GM10248 (cell line): ENCODE results near the gene KDM3B.
"Not testable (repeated sequence)": the region's sequence is repeated elsewhere in the genome, so short reads cannot be mapped to it uniquely, and the experiment has no call there.

Source experiments
- CTCF ChIA-PET: fragments of 300-600 bp; sonication (Branson Sonifier 250); formaldehyde crosslinking; extraction: SDS; loops from one replicate; lab custom pipeline; 2021; ENCODE audit warnings: antibody characterized with exemption; lab: Yijun Ruan, JAX
- POLR2A ChIA-PET: fragments of 350-650 bp; sonication (Branson Sonifier 250); formaldehyde crosslinking; extraction: SDS; loops from one replicate; lab custom pipeline; 2020; ENCODE audit warnings: antibody characterized with exemption; lab: Yijun Ruan, JAX
- DNase-seq: peaks from one replicate; pipeline ENCODE4 v3.0.0; 2012; ENCODE audit errors: extremely low spot score
- TF ChIP-seq, protein P1 (sequence below): IDR thresholded peaks from 2 replicates; pipeline ENCODE4 v1.5.1; 2012; ENCODE audit warnings: mild to moderate bottlenecking, low read depth; ENCODE audit errors: extremely low read depth, missing control alignments, control extremely low read depth

KDM3B gene

DNA sequence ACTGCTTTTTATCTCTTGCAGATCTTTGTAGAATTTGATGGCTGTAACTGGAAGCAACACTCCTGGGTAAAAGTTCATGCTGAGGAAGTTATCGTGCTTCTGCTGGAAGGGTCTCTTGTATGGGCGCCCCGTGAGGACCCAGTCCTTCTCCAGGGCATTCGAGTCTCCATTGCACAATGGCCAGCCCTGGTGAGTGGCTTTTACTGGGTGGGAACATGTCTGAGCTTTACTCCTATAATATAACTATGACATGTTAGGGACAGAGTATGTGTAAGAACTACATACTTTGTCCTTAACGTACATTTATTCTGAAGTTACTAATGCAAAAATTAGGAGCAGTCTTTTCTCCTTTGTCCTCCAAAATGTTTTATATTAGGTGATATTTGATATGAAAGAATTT lies 20.2 kb downstream of the KDM3B start:
- POLR2A ChIA-PET = interaction anchor here (2.4 kb wide), 1 partner anchor 34 kb away, joined by 9 read pairs; the partner anchor contains the start of gene FAM53C
- TF ChIP-seq, protein P1, sequence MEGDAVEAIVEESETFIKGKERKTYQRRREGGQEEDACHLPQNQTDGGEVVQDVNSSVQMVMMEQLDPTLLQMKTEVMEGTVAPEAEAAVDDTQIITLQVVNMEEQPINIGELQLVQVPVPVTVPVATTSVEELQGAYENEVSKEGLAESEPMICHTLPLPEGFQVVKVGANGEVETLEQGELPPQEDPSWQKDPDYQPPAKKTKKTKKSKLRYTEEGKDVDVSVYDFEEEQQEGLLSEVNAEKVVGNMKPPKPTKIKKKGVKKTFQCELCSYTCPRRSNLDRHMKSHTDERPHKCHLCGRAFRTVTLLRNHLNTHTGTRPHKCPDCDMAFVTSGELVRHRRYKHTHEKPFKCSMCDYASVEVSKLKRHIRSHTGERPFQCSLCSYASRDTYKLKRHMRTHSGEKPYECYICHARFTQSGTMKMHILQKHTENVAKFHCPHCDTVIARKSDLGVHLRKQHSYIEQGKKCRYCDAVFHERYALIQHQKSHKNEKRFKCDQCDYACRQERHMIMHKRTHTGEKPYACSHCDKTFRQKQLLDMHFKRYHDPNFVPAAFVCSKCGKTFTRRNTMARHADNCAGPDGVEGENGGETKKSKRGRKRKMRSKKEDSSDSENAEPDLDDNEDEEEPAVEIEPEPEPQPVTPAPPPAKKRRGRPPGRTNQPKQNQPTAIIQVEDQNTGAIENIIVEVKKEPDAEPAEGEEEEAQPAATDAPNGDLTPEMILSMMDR = no peak
- no peak for DNase-seq
- CTCF ChIA-PET = interaction anchor here (1.2 to 13.9 kb wide), 5 partner anchors 14 to 192 kb away, joined by 3 to 238 read pairs (median 7); partner anchors contain the start of gene KDM3B

DNA sequence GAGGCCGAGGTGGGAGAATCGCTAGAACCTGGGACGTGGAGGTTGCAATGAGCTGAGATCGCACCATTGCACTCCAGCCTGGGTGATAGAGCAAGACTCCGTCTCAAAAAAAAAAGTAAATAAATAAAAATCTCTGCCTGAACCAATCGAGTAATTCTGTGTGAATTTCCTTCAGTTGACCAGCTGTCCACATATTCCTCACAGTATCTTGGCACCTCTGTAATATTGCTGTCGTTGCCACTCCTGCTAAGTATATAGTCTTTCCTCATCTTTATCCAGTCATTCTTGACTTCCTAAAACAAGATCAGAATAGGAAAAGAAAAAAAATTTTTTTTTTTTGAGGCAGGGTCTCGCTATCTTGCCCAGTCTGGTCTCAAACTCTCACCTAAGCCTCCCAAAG lies 29.9 kb downstream of the KDM3B start:
- no peak for DNase-seq
- POLR2A ChIA-PET = no interaction called here
- TF ChIP-seq, protein P1 = no peak
- CTCF ChIA-PET = interaction anchor here (1.1 to 8.7 kb wide), 2 partner anchors 11 to 29 kb away, joined by 3 to 54 read pairs; partner anchors contain the start of gene KDM3B

DNA sequence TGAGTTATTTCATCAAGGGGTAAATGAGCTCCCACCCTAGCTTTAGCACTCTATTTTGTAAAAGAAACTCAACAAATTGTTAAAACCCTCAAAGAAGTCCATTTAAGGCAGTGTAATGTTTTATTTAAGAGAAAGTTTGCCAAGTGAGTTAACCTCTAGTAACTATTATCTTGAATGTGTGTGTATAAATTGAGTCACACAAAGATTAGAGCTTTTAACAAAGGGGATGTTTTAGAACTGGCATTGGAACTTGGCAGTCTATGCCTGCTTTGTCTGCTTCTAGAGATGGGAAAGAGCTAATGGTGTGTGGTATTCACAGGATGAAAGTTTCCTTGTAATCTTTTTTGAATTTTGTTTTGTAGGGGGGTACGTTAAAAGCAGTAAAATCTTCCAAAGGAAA lies 33.2 kb downstream of the KDM3B start:
- no peak for DNase-seq

DNA sequence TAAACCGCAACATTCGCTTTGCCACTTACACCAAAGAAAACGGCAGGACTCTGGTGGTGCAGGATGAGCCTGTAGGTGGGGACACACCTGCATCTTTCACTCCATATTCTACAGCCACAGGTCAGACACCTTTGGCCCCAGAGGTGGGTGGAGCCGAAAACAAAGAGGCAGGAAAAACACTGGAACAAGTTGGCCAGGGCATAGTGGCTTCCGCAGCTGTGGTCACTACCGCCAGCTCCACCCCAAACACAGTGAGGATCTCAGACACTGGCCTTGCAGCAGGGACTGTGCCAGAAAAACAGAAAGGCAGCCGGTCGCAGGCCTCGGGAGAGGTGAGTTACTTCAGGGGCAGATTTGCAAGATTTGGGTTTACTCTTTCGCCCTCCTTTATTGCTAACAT lies 33.8 kb downstream of the KDM3B start:
- ChIA-PET CTCF (interaction anchor here (1.3 to 8.7 kb wide), 3 partner anchors 12 to 33 kb away, joined by 3 to 54 read pairs (median 27); partner anchors contain the start of gene KDM3B), POLR2A (interaction anchor here (0.7 kb wide), 1 partner anchor 377 kb away, joined by 3 read pairs; no protein-coding TSS in a partner anchor)
- DNase-seq = no peak
- TF ChIP-seq, protein P1 = no peak

More for the DNA sequence above, 33.2 kb downstream of the KDM3B start:
- TF ChIP-seq, protein P1 = no peak
- POLR2A ChIA-PET = no interaction called here
- CTCF ChIA-PET = interaction anchor here (1.4 to 8.7 kb wide), 3 partner anchors 11 to 32 kb away, joined by 4 to 54 read pairs (median 27); partner anchors contain the start of gene KDM3B

DNA sequence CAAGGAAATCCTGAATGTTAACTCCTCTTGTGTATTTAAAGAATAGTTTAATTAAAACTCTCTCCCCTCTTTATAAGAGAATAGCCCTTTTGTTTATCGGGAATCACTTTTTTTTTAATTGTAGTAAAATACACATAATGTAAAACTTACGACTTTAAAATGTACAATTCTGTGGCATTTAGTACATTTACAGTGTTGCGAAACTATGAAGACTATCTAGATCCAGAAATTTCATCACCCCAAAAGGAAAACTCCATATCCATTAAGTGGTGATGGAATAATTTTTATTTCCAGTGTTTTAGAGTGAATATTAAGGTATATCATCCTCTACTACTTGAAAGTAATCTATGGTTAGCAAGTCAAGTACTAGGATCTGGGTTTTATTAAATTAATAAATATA lies 36.8 kb downstream of the KDM3B start:
- CTCF ChIA-PET = interaction anchor here (5.5 to 8.7 kb wide), 2 partner anchors 19 to 36 kb away, joined by 27 to 54 read pairs; partner anchors contain the start of gene KDM3B
- POLR2A ChIA-PET = no interaction called here
- no peak for DNase-seq
- TF ChIP-seq, protein P1 = no peak

DNA sequence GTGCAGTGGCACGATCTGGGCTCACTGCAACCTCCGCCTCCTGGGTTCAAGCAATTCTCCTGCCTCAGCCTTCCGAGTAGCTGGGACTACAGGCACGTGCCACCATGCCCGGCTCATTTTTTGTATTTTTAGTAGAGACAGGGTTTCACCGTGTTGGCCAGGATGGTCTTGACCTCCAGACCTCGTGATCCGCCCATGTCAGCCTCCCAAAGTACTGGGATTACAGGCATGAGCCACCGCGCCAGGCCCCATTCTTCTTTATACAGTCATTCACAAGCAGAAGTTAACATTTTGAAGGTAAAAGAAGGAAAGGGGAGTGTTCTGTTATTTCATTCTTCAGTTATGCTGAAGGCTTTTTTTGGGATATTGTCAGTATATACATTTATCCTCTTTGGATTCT lies 37.4 kb downstream of the KDM3B start:
- DNase-seq, POLR2A ChIA-PET: not testable (repeated sequence)
- CTCF ChIA-PET = interaction anchor here (0.9 to 1.3 kb wide), 2 partner anchors 10 to 38 kb away, joined by 3 to 4 read pairs; partner anchors contain the start of gene KDM3B

DNA sequence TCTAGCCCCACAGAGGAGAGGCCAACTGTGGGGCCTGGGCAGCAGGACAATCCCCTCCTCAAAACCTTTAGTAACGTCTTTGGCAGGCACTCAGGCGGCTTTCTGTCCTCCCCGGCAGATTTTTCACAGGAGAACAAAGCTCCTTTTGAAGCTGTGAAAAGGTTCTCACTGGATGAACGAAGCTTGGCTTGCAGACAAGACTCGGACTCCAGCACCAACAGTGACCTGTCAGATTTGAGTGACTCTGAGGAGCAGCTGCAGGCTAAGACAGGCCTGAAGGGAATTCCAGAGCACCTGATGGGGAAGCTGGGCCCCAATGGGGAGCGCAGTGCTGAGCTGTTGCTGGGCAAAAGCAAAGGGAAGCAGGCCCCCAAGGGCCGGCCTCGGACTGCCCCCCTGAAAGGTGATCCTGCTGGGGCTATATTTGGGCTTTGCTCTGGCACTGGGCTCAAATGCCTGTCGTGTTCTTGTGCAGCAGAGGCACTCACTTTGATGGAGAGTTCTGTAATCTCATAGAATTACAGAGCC lies 39.4 kb downstream of the KDM3B start:
- ChIA-PET POLR2A (no interaction called here), CTCF (interaction anchor here (2.2 to 2.8 kb wide), 2 partner anchors 39 to 40 kb away, joined by 8 read pairs; partner anchors contain the start of gene KDM3B)
- TF ChIP-seq, protein P1 = no peak
- DNase-seq = no peak
